IMR-90 (cell line): ENCODE measurements around the gene NBPF1. TPM values are rescaled to one million over a fixed set of nuclear protein-coding genes. Genes with fewer than 3 reads are reported as not detected.
"Not testable (repeated sequence)": the region's sequence is repeated elsewhere in the genome, so short reads cannot be mapped to it uniquely, and the experiment has no call there.

ENCODE experiments used
- ATAC-seq: fragments of 200-7000 bp; cut with Tn5 transposase; 2 replicates; pipeline ENCODE4 v1.9.1; 2020; ENCODE audit warnings: low read depth, mild to moderate bottlenecking, moderate library complexity
- BruUV-seq: library from RNA; stranded (reverse); fragments of 400-500 nt; replicated peaks from 2 replicates; lab custom pipeline; 2021; lab: Mats Ljungman, UMichigan
- CTCF ChIA-PET: fragments of 300-600 bp; formaldehyde crosslinking; extraction: SDS; loops from one replicate; lab custom pipeline; 2021; ENCODE audit warnings: antibody characterized with exemption; lab: Yijun Ruan, JAX
- POLR2A ChIA-PET: fragments of 300-600 bp; sonication (Branson Sonifier 250); formaldehyde crosslinking; loops from one replicate; lab custom pipeline; 2022; ENCODE audit warnings: antibody characterized with exemption; ENCODE audit not compliant: unreplicated experiment; lab: Charles Lee
- DNase-seq: peaks from one replicate; pipeline ENCODE4 v3.0.0; 2013
- H2AFZ ChIP-seq: replicated peaks from 2 replicates; pipeline ENCODE3; 2013; ENCODE audit warnings: low read length, mild to moderate bottlenecking; ENCODE audit not compliant: poor library complexity
- H2AK5ac ChIP-seq: 2 replicates; pipeline ENCODE4 v1.6.1; 2013; ENCODE audit warnings: low read depth, low read length, inconsistent platforms
- H2AK9ac ChIP-seq: replicated peaks from 2 replicates; pipeline ENCODE3; 2013; ENCODE audit warnings: mild to moderate bottlenecking, low read depth, low read length, moderate library complexity; ENCODE audit not compliant: poor library complexity
- H2BK120ac ChIP-seq: 2 replicates; pipeline ENCODE4 v1.6.1; 2013; ENCODE audit warnings: low read depth, low read length, inconsistent platforms
- H2BK15ac ChIP-seq: 3 replicates; pipeline ENCODE4 v1.6.1; 2013; ENCODE audit warnings: low read depth, low read length, inconsistent platforms
- H2BK20ac ChIP-seq: 2 replicates; pipeline ENCODE4 v1.6.1; 2013; ENCODE audit warnings: low read depth, mild to moderate bottlenecking, inconsistent platforms, low read length, moderate library complexity
- H2BK5ac ChIP-seq: 2 replicates; pipeline ENCODE4 v1.6.1; 2013; ENCODE audit warnings: mild to moderate bottlenecking, low read depth, low read length, inconsistent platforms; ENCODE audit not compliant: poor library complexity, severe bottlenecking
- H3K14ac ChIP-seq: replicated peaks from 2 replicates; pipeline ENCODE4 v1.6.1; 2013; ENCODE audit warnings: low read depth, low read length, inconsistent platforms
- H3K18ac ChIP-seq: 2 replicates; pipeline ENCODE4 v1.6.1; 2013; ENCODE audit warnings: low read depth, low read length, control low read depth
- H3K23ac ChIP-seq: 2 replicates; pipeline ENCODE4 v1.6.1; 2013; ENCODE audit warnings: low read depth, low read length, inconsistent platforms
- H3K27ac ChIP-seq: 2 replicates; pipeline ENCODE4 v1.5.1; 2013; ENCODE audit warnings: mild to moderate bottlenecking, control low read depth, low read length; ENCODE audit not compliant: insufficient read depth
- H3K27me3 ChIP-seq: 2 replicates; pipeline ENCODE4 v1.6.1; 2013; ENCODE audit warnings: low read length; ENCODE audit not compliant: control insufficient read depth, insufficient read depth
- H3K36me3 ChIP-seq: 2 replicates; pipeline ENCODE4 v1.6.1; 2013; ENCODE audit warnings: low read length, mixed read lengths; ENCODE audit not compliant: control insufficient read depth, insufficient read depth
- H3K4ac ChIP-seq: 2 replicates; pipeline ENCODE4 v1.6.1; 2013; ENCODE audit warnings: low read depth, low read length, inconsistent platforms
- H3K4me1 ChIP-seq: 2 replicates; pipeline ENCODE4 v1.6.1; 2013; ENCODE audit warnings: low read length, mixed read lengths; ENCODE audit not compliant: control insufficient read depth, insufficient read depth
- H3K4me2 ChIP-seq: 2 replicates; pipeline ENCODE4 v1.6.1; 2013; ENCODE audit warnings: low read depth, mild to moderate bottlenecking, control low read depth, low read length, moderate library complexity
- H3K4me3 ChIP-seq: 2 replicates; pipeline ENCODE4 v1.5.1; 2013; ENCODE audit warnings: low read depth, mild to moderate bottlenecking, control low read depth, low read length, moderate library complexity; ENCODE audit not compliant: insufficient read depth
- H3K56ac ChIP-seq: 2 replicates; pipeline ENCODE4 v1.6.1; 2013; ENCODE audit warnings: low read length, inconsistent platforms; ENCODE audit not compliant: insufficient read depth; ENCODE audit errors: extremely low read depth
- H3K79me1 ChIP-seq, 2 experiments: 2 replicates each; pipeline ENCODE4 v1.6.1; 2013; ENCODE audit warnings: low read length in 2 of 2, inconsistent platforms in 1 of 2, low read depth in 1 of 2
- H3K9ac ChIP-seq: 2 replicates; pipeline ENCODE4 v1.6.1; 2013; ENCODE audit warnings: low read depth, low read length, control low read depth
- H3K9me1 ChIP-seq: 2 replicates; pipeline ENCODE4 v1.6.1; 2013; ENCODE audit warnings: low read length, inconsistent platforms; ENCODE audit not compliant: insufficient read depth
- H3K9me3 ChIP-seq: 2 replicates; pipeline ENCODE4 v1.6.1; 2013; ENCODE audit warnings: low read length; ENCODE audit not compliant: control insufficient read depth, insufficient read depth
- H4K20me1 ChIP-seq: 2 replicates; pipeline ENCODE4 v1.6.1; 2013; ENCODE audit warnings: low read length, inconsistent platforms; ENCODE audit not compliant: insufficient read depth
- H4K5ac ChIP-seq: 2 replicates; pipeline ENCODE4 v1.6.1; 2013; ENCODE audit warnings: mild to moderate bottlenecking, low read depth, low read length, control low read depth
- H4K8ac ChIP-seq, 2 experiments: 2 replicates each; pipeline ENCODE4 v1.6.1; 2013; ENCODE audit warnings: low read depth in 2 of 2, low read length in 2 of 2, control low read depth in 1 of 2, inconsistent platforms in 1 of 2
- H4K91ac ChIP-seq: 2 replicates; pipeline ENCODE4 v1.6.1; 2013; ENCODE audit warnings: low read depth, low read length, inconsistent platforms; ENCODE audit not compliant: insufficient read depth
- POLR2A ChIP-seq: IDR thresholded peaks from 2 replicates; pipeline ENCODE4 v1.6.1; 2012; ENCODE audit warnings: mild to moderate bottlenecking, low read depth, low read length
- WGBS, 2 experiments: methylation state at CpG; one replicate each; pipeline versions ENCODE4 v1.1.5 to v1.1.7; 2013; ENCODE audit warnings: missing lambda C conversion rate in 2 of 2; ENCODE audit not compliant: insufficient read length in 1 of 2; ENCODE audit errors: extremely low coverage in 2 of 2; 5-methylcytosine and 5-hydroxymethylcytosine counted together
- dilution Hi-C: fragments of 300-500 bp; cut with HindIII; formaldehyde crosslinking; loops from one replicate; pipeline ENCODE4 v1.14.3; 2018; ENCODE audit warnings: low sequenced_read_pairs; ENCODE audit not compliant: unreplicated experiment
- in situ Hi-C: fragments of 300-500 bp; cut with MboI; formaldehyde crosslinking; loops from 3 replicates; pipeline ENCODE4 v1.14.3; 2019; ENCODE audit warnings: low sequenced_read_pairs, inconsistent platforms, mixed read lengths
- intact Hi-C: fragments of 100-400 bp; cut with micrococcal nuclease; formaldehyde crosslinking; loops from 2 replicates; pipeline ENCODE4 v1.10.0; 2022
- microRNA-seq, 2 experiments: library from miRNA; stranded (forward) in 1 of 2; unstranded in 1 of 2; fragments of 10-50 nt in 1 of 2; fragments of <30 nt in 1 of 2; gene quantifications in 1 of 2; microRNA quantifications in 1 of 2; one replicate each; pipeline versions ENCODE3 to v1.1.0; 2013 to 2020; ENCODE audit not compliant: insufficient read depth in 1 of 2, insufficient read length in 1 of 2, unreplicated experiment in 1 of 2
- polyA plus RNA-seq, 3 experiments: library from polyadenylated mRNA; depleted of rRNA; stranded (reverse); fragments of >200 nt; gene quantifications; 2 replicates each; pipeline ENCODE4 v1.2.3, GENCODE V29; 2012; ENCODE audit warnings: low replicate concordance in 1 of 3
- small RNA-seq, 5 experiments: library from RNA; depleted of rRNA; stranded (forward); fragments of <200 nt; gene quantifications; one replicate each; pipeline ENCODE3, GENCODE V24; 2012
- total RNA-seq: library from RNA; depleted of rRNA; stranded (reverse); fragments of >200 nt; gene quantifications from 2 replicates; pipeline ENCODE4 v1.2.3, GENCODE V29; 2012; rRNA removed

NBPF1 gene
- total and polyA plus RNA-seq, 2 of the 4 experiments (the other 2 are of a cell fraction): 18.8 to 25.3 TPM

DNA sequence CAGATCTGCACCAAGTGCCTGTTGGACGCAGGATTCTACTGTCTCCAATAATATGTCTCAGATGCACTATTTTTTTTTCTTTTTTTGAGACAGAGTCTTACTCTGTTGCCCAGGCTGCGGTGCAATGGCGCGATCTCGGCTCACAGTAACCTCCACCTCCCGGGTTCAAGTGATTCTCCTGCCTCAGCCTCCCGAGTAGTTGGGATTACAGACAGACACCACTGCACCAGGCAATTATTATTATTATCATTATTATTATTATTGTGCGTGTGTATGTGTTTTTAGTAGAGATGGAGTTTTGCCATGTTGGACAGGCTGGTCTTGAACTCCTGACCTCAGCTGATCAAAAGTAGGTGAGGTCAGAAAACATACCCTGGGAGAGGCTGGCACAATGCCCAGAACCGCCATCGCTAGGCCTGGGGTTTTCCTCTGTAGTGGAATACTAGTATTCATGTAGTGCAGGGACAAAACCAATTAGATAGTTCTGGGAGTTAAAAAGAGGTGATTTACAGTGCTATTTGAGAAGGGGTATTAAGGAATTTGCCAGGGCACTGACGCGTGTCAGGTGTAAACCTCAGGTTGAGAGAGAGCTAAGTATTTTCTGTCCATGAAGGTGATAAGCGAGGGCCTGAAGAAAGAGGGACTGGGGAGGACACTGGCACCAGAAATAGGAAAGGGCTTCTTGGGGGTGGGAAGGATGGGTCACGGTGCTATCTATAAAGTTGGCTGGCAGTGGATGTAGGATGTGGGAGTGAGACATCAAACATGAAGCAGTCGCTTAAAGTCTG is 100.5 kb downstream of the NBPF1 start:
- H3K27ac ChIP-seq, H4K20me1 ChIP-seq, H2AK9ac ChIP-seq, H3K23ac ChIP-seq, H3K27me3 ChIP-seq, H3K79me1 ChIP-seq, H2BK5ac ChIP-seq, dilution Hi-C loops, H2AK5ac ChIP-seq, H4K5ac ChIP-seq, intact Hi-C loops, H4K8ac ChIP-seq, H3K9me3 ChIP-seq, H3K9me1 ChIP-seq, H3K4me3 ChIP-seq, in situ Hi-C loops, H3K18ac ChIP-seq, DNase-seq, H3K9ac ChIP-seq, BruUV-seq, H2BK15ac ChIP-seq, H3K14ac ChIP-seq, H3K4ac ChIP-seq, H2BK20ac ChIP-seq, H3K4me2 ChIP-seq, H3K56ac ChIP-seq, CTCF ChIA-PET, POLR2A ChIA-PET, H2AFZ ChIP-seq, H3K4me1 ChIP-seq, H4K91ac ChIP-seq, H3K36me3 ChIP-seq, H2BK120ac ChIP-seq: not testable (repeated sequence)
- no CpG with 5 or more reads among the region's 15 CpGs for WGBS, 2 experiments
- TF ChIP-seq POLR2A: peak; percentile 16; the same call in 1 of the 2 replicates
- 0 out of 2 replicates have a peak, but pooled peaks have one; percentile 18 for ATAC-seq

Small RNA genes lying within 50 kb of the gene (microRNA-seq; reads per million reads assigned to microRNA genes)
- gene RNU1-1 (ENCODE audit: insufficient read depth, insufficient read length): not detected
- gene RNU1-6P (ENCODE audit: insufficient read depth, insufficient read length): not detected

Small RNA genes lying within 50 kb of the gene (small RNA-seq; reads per million reads assigned to genes)
- 0 reads per million in 5 experiments for gene RNU1-1
- 0 reads per million in 5 experiments for gene RNU1-6P

Other genes with a start within 250 kb of the NBPF1 start
- 104 and 119 TPM in 2 replicates for gene SZRD1, start 246.3 kb downstream of the NBPF1 start, total RNA-seq
- gene SZRD1, start 246.3 kb downstream of the NBPF1 start, polyA plus RNA-seq (2012; rRNA removed): 140 and 149 TPM in 2 replicates
- not detected in 2 replicates for gene SPATA21, start 176.1 kb downstream of the NBPF1 start, total RNA-seq
- not detected in 2 replicates for gene SPATA21, start 176.1 kb downstream of the NBPF1 start, polyA plus RNA-seq (2012; rRNA removed)
- gene NECAP2, start 172.8 kb downstream of the NBPF1 start, total RNA-seq: 79.7 and 85.1 TPM in 2 replicates
- gene NECAP2, start 172.8 kb downstream of the NBPF1 start, polyA plus RNA-seq (2012; rRNA removed): 80.2 and 80.5 TPM in 2 replicates
- under 0.01 TPM in 2 replicates for gene RNU1-1, start 99.3 kb downstream of the NBPF1 start, total RNA-seq
- not detected in 2 replicates for gene RNU1-1, start 99.3 kb downstream of the NBPF1 start, polyA plus RNA-seq (2012; rRNA removed)
- under 0.01 TPM in 2 replicates for gene RNU1-3, start 53.4 kb upstream of the NBPF1 start, total RNA-seq
- not detected in 2 replicates for gene RNU1-3, start 53.4 kb upstream of the NBPF1 start, polyA plus RNA-seq (2012; rRNA removed)
- under 0.01 TPM in 2 replicates for gene RNU1-4, start 127.0 kb upstream of the NBPF1 start, total RNA-seq
- gene RNU1-4, start 127.0 kb upstream of the NBPF1 start, polyA plus RNA-seq (2012; rRNA removed): not detected in 2 replicates